HCT116 (cell line): Measurements from ENCODE around the gene LIPT1. TPM values are rescaled to one million over a fixed set of nuclear protein-coding genes. Genes with fewer than 3 reads are reported as not detected.

Source experiments
- ATAC-seq: fragments of 200-7000 bp; cut with Tn5 transposase; 2 replicates; pipeline ENCODE4 v1.9.1; 2020; ENCODE audit warnings: mild to moderate bottlenecking, moderate library complexity
- BruUV-seq: library from RNA; stranded (reverse); fragments of 400-500 nt; replicated peaks from 2 replicates; lab custom pipeline; 2021; lab: Mats Ljungman, UMichigan
- CTCF ChIA-PET: fragments of 300-600 bp; sonication (Branson Sonifier 250); formaldehyde crosslinking; loops from one replicate; lab custom pipeline; 2021; ENCODE audit warnings: antibody characterized with exemption; lab: Charles Lee
- POLR2A ChIA-PET: fragments of 300-600, 350-600 bp; sonication (Branson Sonifier 250); formaldehyde crosslinking; loops from one replicate; lab custom pipeline; 2021; ENCODE audit warnings: antibody characterized with exemption; lab: Charles Lee
- RAD21 ChIA-PET, 2 experiments: fragments of 300-600 bp; sonication (Branson Sonifier 250); formaldehyde crosslinking; loops; one replicate each; lab custom pipeline; 2023; ENCODE audit warnings: low total read pairs in 2 of 2; ENCODE audit not compliant: uncharacterized antibody in 2 of 2, unreplicated experiment in 2 of 2, low non-redundant PET in 1 of 2; lab: Charles Lee
- DNase-seq: peaks from one replicate; pipeline ENCODE4 v3.0.0-alpha.2; 2010; ENCODE audit warnings: low read depth, low spot score
- H2AFZ ChIP-seq: fragments of 200-600 bp; shearing (Covaris generic), sonication (generic); 2 replicates; pipeline ENCODE4 v1.6.1; 2017; ENCODE audit warnings: low read depth, mixed run types, mixed read lengths, antibody characterized with exemption, low read length; ENCODE audit not compliant: poor library complexity, severe bottlenecking
- H3K27ac ChIP-seq: 2 replicates; pipeline ENCODE4 v1.5.1; 2012; ENCODE audit warnings: low read depth, low read length
- H3K27me3 ChIP-seq: fragments of 200-600 bp; sonication (generic); 2 replicates; pipeline ENCODE4 v1.6.1; 2016; ENCODE audit warnings: mixed run types, low read length, mixed read lengths; ENCODE audit not compliant: insufficient read depth
- H3K36me3 ChIP-seq, 2 experiments: fragments of 200-500 bp in 1 of 2; fragments of 200-600 bp in 1 of 2; sonication (Bioruptor generic) in 1 of 2; sonication (generic) in 1 of 2; 2 replicates each; pipeline versions ENCODE4 v1.5.1 to v1.6.1; 2014 to 2016; ENCODE audit warnings: low read length in 2 of 2, inconsistent platforms in 1 of 2, mixed read lengths in 1 of 2, mixed run types in 1 of 2; ENCODE audit not compliant: insufficient read depth in 2 of 2, control insufficient read depth in 1 of 2
- H3K4me1 ChIP-seq, 2 experiments: fragments of 200-600 bp in 1 of 2; sonication (generic) in 1 of 2; 2 replicates each; pipeline versions ENCODE4 v1.5.1 to v1.6.1; 2012 to 2017; ENCODE audit warnings: low read length in 2 of 2, inconsistent platforms in 1 of 2, mild to moderate bottlenecking in 1 of 2, mixed read lengths in 1 of 2, mixed run types in 1 of 2, moderate library complexity in 1 of 2; ENCODE audit not compliant: insufficient read depth in 2 of 2, control insufficient read depth in 1 of 2
- H3K4me2 ChIP-seq: fragments of 200-600 bp; sonication (generic); 2 replicates; pipeline ENCODE4 v1.6.1; 2017; ENCODE audit warnings: mixed run types, low read length, mixed read lengths
- H3K4me3 ChIP-seq, 2 experiments: fragments of 200-600 bp in 1 of 2; sonication (generic) in 1 of 2; replicated peaks in 1 of 2; 2 replicates each; pipeline ENCODE4 v1.5.1; 2011 to 2016; ENCODE audit warnings: low read length in 2 of 2, control low read depth in 1 of 2, low read depth in 1 of 2, mild to moderate bottlenecking in 1 of 2, mixed read lengths in 1 of 2, mixed run types in 1 of 2
- H3K79me2 ChIP-seq: fragments of 200-600 bp; sonication (generic); 2 replicates; pipeline ENCODE4 v1.6.1; 2017; ENCODE audit warnings: mild to moderate bottlenecking, mixed run types, low read length, moderate library complexity, mixed read lengths; ENCODE audit not compliant: insufficient read depth
- H3K9ac ChIP-seq: fragments of 200-600 bp; sonication (generic); 2 replicates; pipeline ENCODE4 v1.6.1; 2016; ENCODE audit warnings: low read length, mixed read lengths
- H3K9me2 ChIP-seq: fragments of 200-600 bp; sonication (generic), shearing (Covaris generic); 2 replicates; pipeline ENCODE4 v1.6.1; 2017; ENCODE audit warnings: mixed run types, mild to moderate bottlenecking, moderate library complexity; ENCODE audit not compliant: insufficient read depth
- H3K9me3 ChIP-seq, 2 experiments: fragments of 200-500 bp in 1 of 2; fragments of 200-600 bp in 1 of 2; sonication (Bioruptor generic) in 1 of 2; sonication (generic) in 1 of 2; 2 replicates each; pipeline ENCODE4 v1.6.1; 2014 to 2017; ENCODE audit warnings: low read length in 2 of 2, mixed read lengths in 2 of 2, inconsistent platforms in 1 of 2, low read depth in 1 of 2, mild to moderate bottlenecking in 1 of 2, mixed run types in 1 of 2, moderate library complexity in 1 of 2; ENCODE audit not compliant: control insufficient read depth in 1 of 2, insufficient read depth in 1 of 2
- H4K20me1 ChIP-seq: fragments of 200-600 bp; sonication (generic), shearing (Covaris generic); 2 replicates; pipeline ENCODE4 v1.6.1; 2017; ENCODE audit warnings: mixed run types, mild to moderate bottlenecking, moderate library complexity; ENCODE audit not compliant: insufficient read depth
- SIN3A ChIP-seq: IDR thresholded peaks from 2 replicates; pipeline ENCODE4 v1.6.1; 2012; ENCODE audit warnings: low read depth
- SRF ChIP-seq: IDR thresholded peaks from 2 replicates; pipeline ENCODE4 v1.6.1; 2012; ENCODE audit warnings: low read depth
- ZFX ChIP-seq: fragments of 450-650 bp; IDR thresholded peaks from 2 replicates; pipeline ENCODE4 v1.6.1; 2017
- intact Hi-C: fragments of 100-400 bp; cut with micrococcal nuclease; formaldehyde crosslinking; loops from 2 replicates; pipeline ENCODE4 v1.10.0; 2022
- total RNA-seq: library from RNA; stranded (reverse); gene quantifications from one replicate; pipeline ENCODE4 v1.2.1, GENCODE V29; 2021; ENCODE audit not compliant: unreplicated experiment
- TF ChIP-seq, protein P1 (sequence below): IDR thresholded peaks from 2 replicates; pipeline ENCODE4 v1.6.1; 2011; ENCODE audit warnings: mild to moderate bottlenecking, low read length, moderate library complexity; ENCODE audit not compliant: insufficient replicate concordance; ENCODE audit errors: extremely low read depth
- TF ChIP-seq, protein P2 (sequence below): IDR thresholded peaks from 2 replicates; pipeline ENCODE4 v1.6.1; 2012

The LIPT1 gene
- total RNA-seq, 1 experiment from 2014 or later: 8.5 TPM

DNA sequence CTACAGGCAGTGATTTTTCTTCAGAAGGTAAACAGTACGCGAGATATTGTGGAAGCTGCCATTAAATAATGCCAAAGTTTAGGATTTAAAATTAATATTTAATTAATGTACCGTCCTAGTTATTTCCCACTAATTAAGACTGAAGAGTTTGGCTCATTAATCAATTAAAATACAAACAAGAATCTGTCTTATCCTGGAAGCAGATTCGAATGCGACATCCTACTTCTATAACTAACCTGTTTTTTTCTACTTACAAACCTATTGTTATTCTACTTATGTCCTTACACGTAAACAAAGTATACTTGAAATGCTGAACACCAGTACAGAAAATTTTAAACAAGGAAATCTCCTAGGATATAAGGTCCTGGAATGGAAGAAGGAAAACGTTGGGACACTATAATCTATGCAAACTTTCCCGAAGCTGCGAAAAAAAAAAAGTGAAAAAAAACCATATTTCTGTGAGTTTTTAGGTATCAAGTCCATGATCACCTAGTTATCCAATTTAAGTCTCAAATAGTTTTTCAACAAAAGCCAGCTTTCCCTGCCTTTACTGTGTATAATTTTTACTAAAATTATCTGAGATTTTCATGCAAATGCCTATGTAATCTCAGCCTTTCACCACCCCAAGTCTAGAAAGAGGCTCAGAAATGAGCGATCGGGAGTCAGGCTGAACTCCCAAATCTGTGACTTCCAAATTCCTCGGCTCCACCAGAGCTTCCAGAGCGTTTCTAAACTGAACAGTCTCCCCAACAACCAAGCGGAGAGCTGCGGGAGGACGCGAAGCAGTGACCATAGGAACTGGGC, 14.5 kb upstream of the LIPT1 start (continued):
- TF ChIP-seq, protein P1, sequence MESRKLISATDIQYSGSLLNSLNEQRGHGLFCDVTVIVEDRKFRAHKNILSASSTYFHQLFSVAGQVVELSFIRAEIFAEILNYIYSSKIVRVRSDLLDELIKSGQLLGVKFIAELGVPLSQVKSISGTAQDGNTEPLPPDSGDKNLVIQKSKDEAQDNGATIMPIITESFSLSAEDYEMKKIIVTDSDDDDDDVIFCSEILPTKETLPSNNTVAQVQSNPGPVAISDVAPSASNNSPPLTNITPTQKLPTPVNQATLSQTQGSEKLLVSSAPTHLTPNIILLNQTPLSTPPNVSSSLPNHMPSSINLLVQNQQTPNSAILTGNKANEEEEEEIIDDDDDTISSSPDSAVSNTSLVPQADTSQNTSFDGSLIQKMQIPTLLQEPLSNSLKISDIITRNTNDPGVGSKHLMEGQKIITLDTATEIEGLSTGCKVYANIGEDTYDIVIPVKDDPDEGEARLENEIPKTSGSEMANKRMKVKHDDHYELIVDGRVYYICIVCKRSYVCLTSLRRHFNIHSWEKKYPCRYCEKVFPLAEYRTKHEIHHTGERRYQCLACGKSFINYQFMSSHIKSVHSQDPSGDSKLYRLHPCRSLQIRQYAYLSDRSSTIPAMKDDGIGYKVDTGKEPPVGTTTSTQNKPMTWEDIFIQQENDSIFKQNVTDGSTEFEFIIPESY: no peak

DNA sequence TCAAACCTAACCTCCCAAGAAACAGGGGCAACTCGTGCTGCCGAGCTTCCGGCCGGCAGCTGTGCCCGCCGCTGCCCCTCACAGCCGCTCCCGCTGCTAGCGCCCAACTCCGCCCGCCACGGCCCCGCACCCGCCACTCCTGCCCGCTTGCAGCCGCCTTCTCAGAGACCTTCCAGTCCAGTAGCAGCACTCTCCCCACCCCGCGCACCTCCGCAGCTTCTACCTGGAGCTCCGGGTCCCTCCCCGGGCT, 14.0 kb upstream of the LIPT1 start:
- RAD21 ChIA-PET: no interaction called here
- Histone ChIP-seq H3K4me1 (peaks cover 10 to 27% of the 10 kb centered on the region in 2 experiments), H4K20me1 (no peaks in the 10 kb centered on the region), H2AFZ (peak overlapping the region; percentile 56), H3K79me2 (no peaks in the 10 kb centered on the region), H3K9me2 (no peaks in the 10 kb centered on the region), H3K4me2 (peak overlapping the region; percentile 92), H3K27me3 (no peaks in the 10 kb centered on the region), H3K36me3 (no peaks in the 10 kb centered on the region), H3K9me3 (no peaks in the 10 kb centered on the region), H3K9ac (peak overlapping the region; percentile 71), H3K4me3 (peak overlapping the region; percentile 60 to 75), H3K27ac (peak overlapping the region; percentile 87)
- CTCF ChIA-PET: interaction anchor here (2.1 kb wide), 1 partner anchor 491 kb away, joined by 9 read pairs; no protein-coding TSS in a partner anchor
- DNase-seq (peak; percentile 8), ATAC-seq (peak; percentile 50)
- POLR2A ChIA-PET: interaction anchor here (1.4 to 2.2 kb wide), 4 partner anchors 14 to 196 kb away, joined by 5 to 9 read pairs (median 6); partner anchors contain the start of genes EIF5B, LIPT1, MITD1 and MRPL30
- intact Hi-C loops: no loop called here
- BruUV-seq: no TSS peak
- TF ChIP-seq ZFX (peak; percentile 22; the same call in 1 of the 2 replicates), SIN3A (peak; percentile 89; the same call in 1 of the 2 replicates), SRF (no peak)
- TF ChIP-seq, protein P2, sequence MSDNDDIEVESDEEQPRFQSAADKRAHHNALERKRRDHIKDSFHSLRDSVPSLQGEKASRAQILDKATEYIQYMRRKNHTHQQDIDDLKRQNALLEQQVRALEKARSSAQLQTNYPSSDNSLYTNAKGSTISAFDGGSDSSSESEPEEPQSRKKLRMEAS: peak; percentile 15; the same call in 1 of the 2 replicates
